ENCODE results near the gene CCDC91.

DNA sequence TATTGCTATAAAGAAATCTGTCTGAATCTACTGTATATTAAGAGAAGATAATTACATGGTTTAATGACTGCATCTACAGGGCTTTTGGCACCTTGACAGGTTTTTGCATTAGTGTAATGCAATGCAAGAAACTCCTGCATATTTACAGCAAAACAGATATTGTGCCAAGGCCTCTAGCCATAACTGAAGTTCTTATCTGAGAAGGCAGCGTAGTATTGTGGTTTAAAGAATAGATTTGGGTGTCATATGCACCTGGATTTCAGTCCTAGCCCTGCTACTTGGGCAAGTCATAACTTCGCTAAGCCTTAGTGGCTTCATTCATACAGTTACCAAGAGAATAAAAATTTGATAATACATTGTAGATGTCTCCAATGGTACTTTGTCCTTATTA is 350.1 kb downstream of the CCDC91 start:
- TF ChIP-seq, protein P1, sequence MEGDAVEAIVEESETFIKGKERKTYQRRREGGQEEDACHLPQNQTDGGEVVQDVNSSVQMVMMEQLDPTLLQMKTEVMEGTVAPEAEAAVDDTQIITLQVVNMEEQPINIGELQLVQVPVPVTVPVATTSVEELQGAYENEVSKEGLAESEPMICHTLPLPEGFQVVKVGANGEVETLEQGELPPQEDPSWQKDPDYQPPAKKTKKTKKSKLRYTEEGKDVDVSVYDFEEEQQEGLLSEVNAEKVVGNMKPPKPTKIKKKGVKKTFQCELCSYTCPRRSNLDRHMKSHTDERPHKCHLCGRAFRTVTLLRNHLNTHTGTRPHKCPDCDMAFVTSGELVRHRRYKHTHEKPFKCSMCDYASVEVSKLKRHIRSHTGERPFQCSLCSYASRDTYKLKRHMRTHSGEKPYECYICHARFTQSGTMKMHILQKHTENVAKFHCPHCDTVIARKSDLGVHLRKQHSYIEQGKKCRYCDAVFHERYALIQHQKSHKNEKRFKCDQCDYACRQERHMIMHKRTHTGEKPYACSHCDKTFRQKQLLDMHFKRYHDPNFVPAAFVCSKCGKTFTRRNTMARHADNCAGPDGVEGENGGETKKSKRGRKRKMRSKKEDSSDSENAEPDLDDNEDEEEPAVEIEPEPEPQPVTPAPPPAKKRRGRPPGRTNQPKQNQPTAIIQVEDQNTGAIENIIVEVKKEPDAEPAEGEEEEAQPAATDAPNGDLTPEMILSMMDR (IDR thresholded peaks at IDR 0.05; ENCODE audit: insufficient read depth, low read length) = no peak
- TF ChIP-seq GABPA (IDR thresholded peaks at IDR 0.05; ENCODE audit: low read depth) (no peak), POLR2AphosphoS5 (IDR thresholded peaks at IDR 0.05; ENCODE audit: low read depth) (no peak)
- TF ChIP-seq, protein P2, sequence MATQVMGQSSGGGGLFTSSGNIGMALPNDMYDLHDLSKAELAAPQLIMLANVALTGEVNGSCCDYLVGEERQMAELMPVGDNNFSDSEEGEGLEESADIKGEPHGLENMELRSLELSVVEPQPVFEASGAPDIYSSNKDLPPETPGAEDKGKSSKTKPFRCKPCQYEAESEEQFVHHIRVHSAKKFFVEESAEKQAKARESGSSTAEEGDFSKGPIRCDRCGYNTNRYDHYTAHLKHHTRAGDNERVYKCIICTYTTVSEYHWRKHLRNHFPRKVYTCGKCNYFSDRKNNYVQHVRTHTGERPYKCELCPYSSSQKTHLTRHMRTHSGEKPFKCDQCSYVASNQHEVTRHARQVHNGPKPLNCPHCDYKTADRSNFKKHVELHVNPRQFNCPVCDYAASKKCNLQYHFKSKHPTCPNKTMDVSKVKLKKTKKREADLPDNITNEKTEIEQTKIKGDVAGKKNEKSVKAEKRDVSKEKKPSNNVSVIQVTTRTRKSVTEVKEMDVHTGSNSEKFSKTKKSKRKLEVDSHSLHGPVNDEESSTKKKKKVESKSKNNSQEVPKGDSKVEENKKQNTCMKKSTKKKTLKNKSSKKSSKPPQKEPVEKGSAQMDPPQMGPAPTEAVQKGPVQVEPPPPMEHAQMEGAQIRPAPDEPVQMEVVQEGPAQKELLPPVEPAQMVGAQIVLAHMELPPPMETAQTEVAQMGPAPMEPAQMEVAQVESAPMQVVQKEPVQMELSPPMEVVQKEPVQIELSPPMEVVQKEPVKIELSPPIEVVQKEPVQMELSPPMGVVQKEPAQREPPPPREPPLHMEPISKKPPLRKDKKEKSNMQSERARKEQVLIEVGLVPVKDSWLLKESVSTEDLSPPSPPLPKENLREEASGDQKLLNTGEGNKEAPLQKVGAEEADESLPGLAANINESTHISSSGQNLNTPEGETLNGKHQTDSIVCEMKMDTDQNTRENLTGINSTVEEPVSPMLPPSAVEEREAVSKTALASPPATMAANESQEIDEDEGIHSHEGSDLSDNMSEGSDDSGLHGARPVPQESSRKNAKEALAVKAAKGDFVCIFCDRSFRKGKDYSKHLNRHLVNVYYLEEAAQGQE (IDR thresholded peaks at IDR 0.05; ENCODE audit: insufficient replicate concordance, low read depth) = no peak
